ENCODE results near the gene PRR22.

The PRR22 gene

GRCh38 chr19:5805462-5806132 lies 21.1 kb upstream of the PRR22 start:
- no peak overlapping the region for H3K4me3 ChIP-seq (ENCODE audit: low read length)
- TF ChIP-seq CTCF (conservative IDR thresholded peaks at IDR 0.05; ENCODE audit: low read length) = peak; percentile 66
- DNase-seq (ENCODE audit: low read depth) = peak; percentile 24

GRCh38 chr19:5804516-5805461 lies 20.2 kb upstream of the PRR22 start, which contains the start of gene NRTN:
NRTN (plus strand) TSS chr19:5805067; CDS start chr19:5824166, 19,099 bp downstream.
- no peak for TF ChIP-seq CTCF (conservative IDR thresholded peaks at IDR 0.05; ENCODE audit: low read length)
- no peak for DNase-seq (ENCODE audit: low read depth)
- no peak within 1 kb of the TSS; the same call in 1 of the 2 replicates for H3K4me3 ChIP-seq (ENCODE audit: low read length)

DNA sequence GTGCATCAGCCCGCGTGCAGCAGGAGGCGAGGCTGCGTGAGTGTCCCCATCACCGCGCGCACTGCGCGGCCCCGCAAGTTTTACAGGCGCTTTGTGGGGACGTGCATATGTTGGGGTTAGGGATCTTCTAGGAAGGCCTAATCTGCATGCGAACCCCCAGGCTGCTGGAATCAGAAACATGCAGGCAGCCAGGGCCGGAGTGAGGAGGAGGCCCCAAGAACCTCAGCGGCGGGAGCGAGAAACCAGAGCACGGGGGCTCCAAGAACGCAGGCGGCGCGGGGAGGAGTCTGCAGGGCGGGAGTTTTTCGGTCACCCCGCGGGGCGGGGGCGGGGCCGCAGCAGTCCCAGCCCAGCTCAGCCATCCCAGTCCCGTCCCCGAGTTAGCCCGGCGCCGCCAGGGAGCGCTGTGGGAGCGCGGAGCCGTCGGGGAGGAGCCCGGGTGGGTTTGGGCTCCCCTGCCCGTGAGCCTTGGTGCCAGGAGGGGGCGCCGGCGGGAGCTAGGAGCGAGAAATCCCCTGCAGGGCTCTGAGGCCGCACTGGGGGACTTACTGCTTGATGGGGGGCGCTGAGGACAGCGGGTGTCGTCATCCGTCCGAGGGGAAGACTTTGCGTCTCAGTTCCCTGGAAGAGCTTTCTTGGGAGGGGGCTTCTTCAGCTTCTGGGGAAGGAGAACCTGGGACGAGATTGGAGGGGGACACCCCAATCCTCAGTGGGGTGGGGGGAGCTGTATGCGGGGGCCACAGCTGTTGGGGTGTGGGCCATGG lies 19.4 kb upstream of the PRR22 start:
- TF ChIP-seq CTCF (conservative IDR thresholded peaks at IDR 0.05; ENCODE audit: low read length) = peak; percentile 74
- peak overlapping the region; percentile 45 for H3K4me3 ChIP-seq (ENCODE audit: low read length)
- DNase-seq (ENCODE audit: low read depth) = peak; percentile 70

- peak overlapping the region; percentile 45 for H3K4me3 ChIP-seq (ENCODE audit: low read length)
- no peak for DNase-seq (ENCODE audit: low read depth)
- no peak for TF ChIP-seq CTCF (conservative IDR thresholded peaks at IDR 0.05; ENCODE audit: low read length)
Measured at GRCh38 chr19:5803441-5803751, 18.9 kb upstream of the PRR22 start.

DNA sequence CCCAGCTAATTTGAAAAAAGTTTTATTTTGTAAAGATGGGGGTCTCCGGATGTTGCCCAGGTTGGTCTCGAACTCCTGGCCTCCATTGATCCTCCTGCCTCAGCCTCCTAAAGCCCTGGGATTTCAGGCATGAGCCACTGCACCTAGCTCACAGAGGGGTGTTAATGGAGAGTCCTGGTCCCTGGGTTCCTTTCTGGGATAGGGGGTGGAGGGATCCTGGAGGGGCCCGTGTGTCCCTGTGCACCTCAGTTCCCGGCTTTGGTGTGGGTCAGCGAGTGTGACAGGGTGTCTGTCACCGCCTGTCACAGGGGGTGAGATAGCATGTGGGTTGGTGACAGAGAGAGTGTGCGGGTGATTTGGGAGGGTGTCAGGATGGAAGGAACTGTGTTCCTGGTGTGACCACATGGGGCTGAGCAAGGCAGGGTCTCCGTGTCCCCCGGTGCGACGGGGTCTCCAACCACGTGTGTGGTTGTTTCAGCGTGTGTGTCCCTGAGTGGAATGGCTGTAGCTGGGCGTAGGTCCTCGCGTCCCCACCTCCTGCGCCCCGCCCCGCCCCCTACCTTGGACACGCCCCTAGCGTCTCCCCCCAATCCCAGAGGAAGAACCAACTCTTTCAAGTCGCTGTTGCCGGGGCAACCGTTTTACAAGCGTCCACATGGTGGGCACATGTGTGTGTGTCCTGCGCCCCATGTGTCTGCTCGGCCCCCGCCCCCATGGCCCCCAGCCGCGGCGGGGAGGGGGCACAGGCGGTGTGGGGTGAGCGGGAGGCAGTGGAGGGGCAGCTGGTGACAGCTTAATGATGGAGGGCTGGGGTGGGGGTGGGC lies 17.5 kb upstream of the PRR22 start:
- H3K4me3 ChIP-seq (ENCODE audit: low read length) = no peak overlapping the region
- TF ChIP-seq CTCF (conservative IDR thresholded peaks at IDR 0.05; ENCODE audit: low read length) = no peak

More for the DNA sequence above, 17.5 kb upstream of the PRR22 start:
- peak; percentile 48 for DNase-seq (ENCODE audit: low read depth)

Measured in AG10803 (cell line).